GM12878 (cell line): ENCODE results near the gene NTPCR. TPM values are rescaled to one million over a fixed set of nuclear protein-coding genes. Genes with fewer than 3 reads are reported as not detected.

Experiments
- ATAC-seq: fragments of 200-7000 bp; cut with Tn5 transposase; 3 replicates; pipeline ENCODE4 v1.9.1; 2020; ENCODE audit warnings: mild to moderate bottlenecking, moderate library complexity
- BruUV-seq: library from RNA; stranded (reverse); fragments of 400-500 nt; replicated peaks from 2 replicates; lab custom pipeline; 2021; lab: Mats Ljungman, UMichigan
- CTCF ChIA-PET: fragments of 300-600 bp; sonication (Branson Sonifier 250); formaldehyde crosslinking; extraction: SDS; loops from one replicate; lab custom pipeline; 2021; ENCODE audit warnings: inconsistent platforms; lab: Yijun Ruan, JAX
- POLR2A ChIA-PET: fragments of 350-600 bp; formaldehyde crosslinking; extraction: SDS; loops from one replicate; lab custom pipeline; 2021; ENCODE audit warnings: inconsistent platforms; lab: Charles Lee
- RAD21 ChIA-PET: fragments of 300-600 bp; sonication (Branson Sonifier 250); formaldehyde crosslinking; loops from one replicate; lab custom pipeline; 2023; ENCODE audit warnings: antibody characterized with exemption; ENCODE audit not compliant: unreplicated experiment; lab: Charles Lee
- SMC1A ChIA-PET: fragments of 300-600 bp; sonication (Branson Sonifier 250); formaldehyde crosslinking; loops from one replicate; lab custom pipeline; 2023; ENCODE audit not compliant: unreplicated experiment, uncharacterized antibody; lab: Charles Lee
- DNase-seq: peaks from one replicate; pipeline ENCODE4 v3.0.0-alpha.2; 2011; ENCODE audit warnings: low read depth, low spot score
- FAIRE-seq: peaks from 3 replicates; lab custom pipeline; 2011; peaks lifted over from hg19 to GRCh38; lab: Jason Lieb, UNC
- H2AFZ ChIP-seq: 2 replicates; pipeline ENCODE4 v1.6.0; 2011; ENCODE audit warnings: low read depth, low read length, control low read depth; ENCODE audit not compliant: control insufficient read depth
- H3K27ac ChIP-seq: 2 replicates; pipeline ENCODE4 v1.5.1; 2011; ENCODE audit warnings: control low read depth; ENCODE audit not compliant: control insufficient read depth, insufficient read depth
- H3K27me3 ChIP-seq, 2 experiments: replicated peaks in 1 of 2; 2 replicates each; pipeline versions ENCODE4 v1.6.0 to v1.6.1; 2011; ENCODE audit warnings: low read length in 1 of 2; ENCODE audit not compliant: control insufficient read depth in 2 of 2, insufficient read depth in 2 of 2
- H3K36me3 ChIP-seq, 2 experiments: 2 replicates each; pipeline ENCODE4 v1.5.1; 2011; ENCODE audit warnings: low read length in 1 of 2; ENCODE audit not compliant: control insufficient read depth in 2 of 2, insufficient read depth in 2 of 2
- H3K4me1 ChIP-seq: 2 replicates; pipeline ENCODE4 v1.6.1; 2011; ENCODE audit warnings: mild to moderate bottlenecking, low read length, moderate library complexity, mixed read lengths; ENCODE audit not compliant: control insufficient read depth, insufficient read depth
- H3K4me2 ChIP-seq: 2 replicates; pipeline ENCODE4 v1.6.0; 2011; ENCODE audit warnings: control low read depth; ENCODE audit not compliant: control insufficient read depth, insufficient read depth
- H3K4me3 ChIP-seq: fragments of 200-600 bp; sonication (generic); 2 replicates; pipeline ENCODE4 v1.5.1; 2016
- H3K79me2 ChIP-seq: 2 replicates; pipeline ENCODE4 v1.6.0; 2011; ENCODE audit warnings: low read length; ENCODE audit not compliant: control insufficient read depth, insufficient read depth
- H3K9ac ChIP-seq: 2 replicates; pipeline ENCODE4 v1.8.0; 2011; ENCODE audit warnings: low read length, control low read depth, mixed read lengths; ENCODE audit not compliant: control insufficient read depth, insufficient read depth
- H3K9me3 ChIP-seq: replicated peaks from 3 replicates; pipeline ENCODE4 v1.5.1; 2011; ENCODE audit warnings: mild to moderate bottlenecking, low read length; ENCODE audit not compliant: control insufficient read depth, insufficient read depth
- H4K20me1 ChIP-seq: 2 replicates; pipeline ENCODE4 v1.6.0; 2011; ENCODE audit not compliant: control insufficient read depth, insufficient read depth
- ATF7 ChIP-seq: fragments of 450-650 bp; IDR thresholded peaks from 2 replicates; pipeline ENCODE4 v1.6.1; 2016; ENCODE audit warnings: low read depth, mild to moderate bottlenecking
- CUX1 ChIP-seq: IDR thresholded peaks from 2 replicates; pipeline ENCODE4 v1.6.1; 2012; ENCODE audit warnings: improper control_type of control experiment, low read depth, low read length; ENCODE audit not compliant: insufficient replicate concordance
- EED ChIP-seq: sonication (generic); IDR thresholded peaks from 2 replicates; pipeline ENCODE4 v1.6.1; 2016; ENCODE audit warnings: antibody characterized with exemption, low read depth
- HDAC2 ChIP-seq: fragments of 200-600 bp; sonication (generic); IDR thresholded peaks from 2 replicates; pipeline ENCODE4 v1.6.1; 2017
- IKZF1 ChIP-seq: fragments of 450-650 bp; conservative IDR thresholded peaks from 2 replicates; pipeline ENCODE4 v1.6.1; 2017; ENCODE audit warnings: antibody characterized with exemption, mild to moderate bottlenecking
- KDM1A ChIP-seq: fragments of 200-600 bp; sonication (generic); IDR thresholded peaks from 2 replicates; pipeline ENCODE4 v1.6.1; 2016; ENCODE audit warnings: borderline replicate concordance
- PAX5 ChIP-seq: IDR thresholded peaks from 2 replicates; pipeline ENCODE4 v1.6.1; 2011; ENCODE audit warnings: low read depth, low read length, borderline replicate concordance
- PRDM15 ChIP-seq: fragments of 450-650 bp; formaldehyde crosslinking; IDR thresholded peaks from 2 replicates; pipeline ENCODE4 v1.4.0; 2020; ENCODE audit warnings: mild to moderate bottlenecking, moderate library complexity
- SUZ12 ChIP-seq: fragments of 200-600 bp; sonication (generic); IDR thresholded peaks from one replicate; pipeline ENCODE4 v1.6.1; 2018; ENCODE audit warnings: antibody characterized with exemption, mild to moderate bottlenecking; ENCODE audit not compliant: unreplicated experiment
- WRNIP1 ChIP-seq: IDR thresholded peaks from 2 replicates; pipeline ENCODE4 v1.6.1; 2011; ENCODE audit warnings: low read depth, low read length, improper control_type of control experiment, borderline replicate concordance
- ZBED1 ChIP-seq: IDR thresholded peaks from 2 replicates; pipeline ENCODE4 v1.6.1; 2016; ENCODE audit warnings: borderline replicate concordance
- WGBS: methylation state at CpG from one replicate; pipeline ENCODE4 v1.1.6; 2016; ENCODE audit warnings: low lambda C conversion rate; ENCODE audit not compliant: insufficient replicate concordance, insufficient coverage; ENCODE audit errors: missing lambda C conversion rate; 5-methylcytosine and 5-hydroxymethylcytosine counted together
- in situ Hi-C: fragments of 300-500 bp; cut with MboI; formaldehyde crosslinking; loops from 9 replicates; pipeline ENCODE4 v1.14.3; 2018; ENCODE audit warnings: mixed read lengths
- intact Hi-C: fragments of 100-400 bp; cut with micrococcal nuclease; formaldehyde crosslinking; loops from one replicate; pipeline ENCODE4 v1.14.2; 2022; ENCODE audit not compliant: unreplicated experiment
- polyA plus RNA-seq, 11 experiments: library from polyadenylated mRNA; depleted of rRNA in 4 of 11; unstranded in 6 of 11; stranded (reverse) in 5 of 11; fragments of >200 nt; fragmentation: Nextera tagmentation in 4 of 11; fragmentation: Illumina TruSeq in 1 of 11; extraction: Ambion mirVana in 4 of 11; extraction: Trizol in 1 of 11; gene quantifications; 1 replicate in 1 of 11; 2 replicates in 10 of 11; pipeline versions ENCODE4 v1.2.1 to v1.2.3, GENCODE V29; 2011 to 2016; ENCODE audit warnings: inconsistent platforms in 2 of 11, missing spikeins in 2 of 11, low read depth in 1 of 11
- total RNA-seq, 4 experiments: library from RNA; depleted of rRNA in 3 of 4; stranded (reverse); fragments of >200 nt in 3 of 4; fragmentation: Illumina TruSeq in 1 of 4; extraction: Trizol in 1 of 4; gene quantifications; 2 replicates each; pipeline versions ENCODE4 v1.2.1 to v1.2.3, GENCODE V29; 2013 to 2021
- TF ChIP-seq, protein P1 (sequence below): IDR thresholded peaks from 2 replicates; pipeline ENCODE4 v1.6.1; 2012; ENCODE audit warnings: mild to moderate bottlenecking, low read depth, low read length

Gene NTPCR
- total and polyA plus RNA-seq, 10 of the 15 experiments (the other 5 are each of a cell fraction or from before 2014, with no cell fraction given), result 25.4 to 109 (median 56.6) TPM

DNA sequence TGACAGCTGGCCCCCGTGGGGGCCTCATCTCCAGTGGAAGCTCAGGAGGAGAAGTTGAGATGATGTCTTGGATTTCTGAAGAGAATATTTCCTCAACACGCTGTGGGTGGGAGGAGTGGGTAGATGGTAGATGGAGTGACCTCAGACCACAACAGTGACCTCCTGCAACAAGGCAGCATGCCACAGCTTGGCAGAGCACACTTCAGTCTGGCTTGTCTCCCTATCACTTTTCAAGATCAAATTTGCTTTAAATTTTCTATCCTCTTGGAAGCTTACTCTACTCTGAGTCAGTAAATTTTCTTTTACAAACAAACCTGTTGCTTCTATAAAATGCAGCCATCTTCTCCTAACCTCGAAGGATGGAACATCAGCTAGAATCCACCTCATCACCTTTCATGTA is 59.7 kb downstream of the NTPCR start:
- RAD21 ChIA-PET, result no interaction called here
- 61% methylated on average over 3 of the region's 3 CpGs for WGBS
- no peak overlapping the region for H3K9ac ChIP-seq
- no peaks in the 10 kb centered on the region for H3K27me3 ChIP-seq
- ATAC-seq (no peak), DNase-seq (no peak), FAIRE-seq (no peak)
- no peaks in the 10 kb centered on the region for H3K9me3 ChIP-seq
- in situ Hi-C loops (no loop called here), intact Hi-C loops (no loop called here)
- no peak overlapping the region for H2AFZ ChIP-seq
- no peaks in the 10 kb centered on the region for H3K4me1 ChIP-seq
- POLR2A ChIA-PET, result no interaction called here
- H3K4me2 ChIP-seq, result no peak overlapping the region
- no peaks in the 10 kb centered on the region for H3K36me3 ChIP-seq
- H4K20me1 ChIP-seq, result no peaks in the 10 kb centered on the region
- H3K79me2 ChIP-seq, result no peaks in the 10 kb centered on the region
- CTCF ChIA-PET, result no interaction called here
- BruUV-seq, result no TSS peak
- H3K27ac ChIP-seq, result no peak overlapping the region
- SMC1A ChIA-PET, result no interaction called here
- H3K4me3 ChIP-seq, result no peak overlapping the region
- TF ChIP-seq ZBED1 (no peak), IKZF1 (no peak), KDM1A (no peak), WRNIP1 (no peak), PRDM15 (no peak), EED (no peak), SUZ12 (no peak), ATF7 (no peak), CUX1 (no peak), PAX5 (no peak), HDAC2 (no peak)
- TF ChIP-seq, protein P1, sequence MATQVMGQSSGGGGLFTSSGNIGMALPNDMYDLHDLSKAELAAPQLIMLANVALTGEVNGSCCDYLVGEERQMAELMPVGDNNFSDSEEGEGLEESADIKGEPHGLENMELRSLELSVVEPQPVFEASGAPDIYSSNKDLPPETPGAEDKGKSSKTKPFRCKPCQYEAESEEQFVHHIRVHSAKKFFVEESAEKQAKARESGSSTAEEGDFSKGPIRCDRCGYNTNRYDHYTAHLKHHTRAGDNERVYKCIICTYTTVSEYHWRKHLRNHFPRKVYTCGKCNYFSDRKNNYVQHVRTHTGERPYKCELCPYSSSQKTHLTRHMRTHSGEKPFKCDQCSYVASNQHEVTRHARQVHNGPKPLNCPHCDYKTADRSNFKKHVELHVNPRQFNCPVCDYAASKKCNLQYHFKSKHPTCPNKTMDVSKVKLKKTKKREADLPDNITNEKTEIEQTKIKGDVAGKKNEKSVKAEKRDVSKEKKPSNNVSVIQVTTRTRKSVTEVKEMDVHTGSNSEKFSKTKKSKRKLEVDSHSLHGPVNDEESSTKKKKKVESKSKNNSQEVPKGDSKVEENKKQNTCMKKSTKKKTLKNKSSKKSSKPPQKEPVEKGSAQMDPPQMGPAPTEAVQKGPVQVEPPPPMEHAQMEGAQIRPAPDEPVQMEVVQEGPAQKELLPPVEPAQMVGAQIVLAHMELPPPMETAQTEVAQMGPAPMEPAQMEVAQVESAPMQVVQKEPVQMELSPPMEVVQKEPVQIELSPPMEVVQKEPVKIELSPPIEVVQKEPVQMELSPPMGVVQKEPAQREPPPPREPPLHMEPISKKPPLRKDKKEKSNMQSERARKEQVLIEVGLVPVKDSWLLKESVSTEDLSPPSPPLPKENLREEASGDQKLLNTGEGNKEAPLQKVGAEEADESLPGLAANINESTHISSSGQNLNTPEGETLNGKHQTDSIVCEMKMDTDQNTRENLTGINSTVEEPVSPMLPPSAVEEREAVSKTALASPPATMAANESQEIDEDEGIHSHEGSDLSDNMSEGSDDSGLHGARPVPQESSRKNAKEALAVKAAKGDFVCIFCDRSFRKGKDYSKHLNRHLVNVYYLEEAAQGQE, result no peak
